ENCODE results near the gene ITGB6.
"Not testable (repeated sequence)": the region's sequence is repeated elsewhere in the genome, so short reads cannot be mapped to it uniquely, and the experiment has no call there.

The ITGB6 gene

GRCh38 chr2:160165996-160166395 lies 34.1 kb downstream of the ITGB6 start:
- no peak for TF ChIP-seq ZFX (IDR thresholded peaks at IDR 0.05; ENCODE audit: borderline replicate concordance)
- TF ChIP-seq CTCF (IDR thresholded peaks at IDR 0.05): no peak
- no peak overlapping the region for H3K27ac ChIP-seq

- TF ChIP-seq ZFX (IDR thresholded peaks at IDR 0.05; ENCODE audit: borderline replicate concordance) (no peak), CTCF (IDR thresholded peaks at IDR 0.05) (no peak)
- H3K27ac ChIP-seq: no peak overlapping the region
Observed at GRCh38 chr2:160165081-160165480, 35.0 kb downstream of the ITGB6 start.

- TF ChIP-seq CTCF (IDR thresholded peaks at IDR 0.05): no peak
- TF ChIP-seq ZFX (IDR thresholded peaks at IDR 0.05; ENCODE audit: borderline replicate concordance): no peak
- no peak overlapping the region for H3K27ac ChIP-seq
Observed at GRCh38 chr2:160157861-160158829, 41.9 kb downstream of the ITGB6 start.

- H3K27ac ChIP-seq: no peak overlapping the region
- no peak for TF ChIP-seq CTCF (IDR thresholded peaks at IDR 0.05)
- no peak for TF ChIP-seq ZFX (IDR thresholded peaks at IDR 0.05; ENCODE audit: borderline replicate concordance)
Observed at GRCh38 chr2:160156665-160157064, 43.4 kb downstream of the ITGB6 start.

- no peak for TF ChIP-seq CTCF (IDR thresholded peaks at IDR 0.05)
- no peak overlapping the region for H3K27ac ChIP-seq
Observed at GRCh38 chr2:160156100-160156499, 44.0 kb downstream of the ITGB6 start.

GRCh38 chr2:160148419-160148818 lies 51.7 kb downstream of the ITGB6 start:
- H3K27ac ChIP-seq: not testable (repeated sequence)

GRCh38 chr2:160145471-160145870 lies 54.6 kb downstream of the ITGB6 start:
- TF ChIP-seq CTCF (IDR thresholded peaks at IDR 0.05) (no peak), ZFX (IDR thresholded peaks at IDR 0.05; ENCODE audit: borderline replicate concordance) (no peak)
- no peak overlapping the region for H3K27ac ChIP-seq
